ENCODE data around the gene EIF4A2. TPM values are rescaled to one million over a fixed set of nuclear protein-coding genes. Genes with fewer than 3 reads are reported as not detected.

EIF4A2 gene
- total RNA-seq, 1 donor from 2014 or later = 364 TPM

GRCh38 chr3:186828340-186828739 is 45.0 kb downstream of the EIF4A2 start:
- Mint-ChIP-seq H3K27ac (ENCODE audit: unreplicated experiment) (no peak overlapping the region), H3K27me3 (ENCODE audit: low read depth) (peaks cover 91% of the 10 kb centered on the region), H3K4me3 (peak overlapping the region; percentile 44), H3K9me3 (no peaks in the 10 kb centered on the region), H3K4me1 (peaks cover 31% of the 10 kb centered on the region), H3K36me3 (ENCODE audit: low read depth) (no peaks in the 10 kb centered on the region)
- no peak for TF ChIP-seq CTCF (conservative IDR thresholded peaks at IDR 0.05)
- DNase-seq (ENCODE audit: low read depth, low spot score) = no peak

- H3K9me3 Mint-ChIP-seq = no peaks in the 10 kb centered on the region
- H3K36me3 Mint-ChIP-seq (ENCODE audit: low read depth) = no peaks in the 10 kb centered on the region
- no peak for DNase-seq (ENCODE audit: low read depth, low spot score)
- H3K4me3 Mint-ChIP-seq = no peak overlapping the region
- H3K4me1 Mint-ChIP-seq = peaks cover 4% of the 10 kb centered on the region
- no peak for TF ChIP-seq CTCF (conservative IDR thresholded peaks at IDR 0.05)
- H3K27ac Mint-ChIP-seq (ENCODE audit: unreplicated experiment) = no peak overlapping the region
- peaks cover 73% of the 10 kb centered on the region for H3K27me3 Mint-ChIP-seq (ENCODE audit: low read depth)
These were observed 48.4 kb downstream of the EIF4A2 start for GRCh38 chr3:186831798-186832197.

- peaks cover 4% of the 10 kb centered on the region for H3K4me1 Mint-ChIP-seq
- TF ChIP-seq CTCF (conservative IDR thresholded peaks at IDR 0.05) = no peak
- H3K9me3 Mint-ChIP-seq = no peaks in the 10 kb centered on the region
- no peaks in the 10 kb centered on the region for H3K36me3 Mint-ChIP-seq (ENCODE audit: low read depth)
- H3K4me3 Mint-ChIP-seq = no peak overlapping the region
- no peak for DNase-seq (ENCODE audit: low read depth, low spot score)
- peaks cover 71% of the 10 kb centered on the region for H3K27me3 Mint-ChIP-seq (ENCODE audit: low read depth)
- no peak overlapping the region for H3K27ac Mint-ChIP-seq (ENCODE audit: unreplicated experiment)
These were observed 48.9 kb downstream of the EIF4A2 start for GRCh38 chr3:186832276-186832675.

Small RNA genes within 50 kb of the gene (microRNA-seq; reads per million reads assigned to microRNA genes)
- gene MIR1248 = 33.2 reads per million, percentile 43 among the genes with 10 or more reads in this experiment

Other genes with a start within 250 kb of the EIF4A2 start
- gene CRYGS, start 239.2 kb upstream of the EIF4A2 start, total RNA-seq = 4.3 and 4.7 TPM in 2 replicates
- gene TBCCD1, start 216.2 kb upstream of the EIF4A2 start, total RNA-seq = 18.7 and 20.1 TPM in 2 replicates
- 48.9 and 53.5 TPM in 2 replicates for gene DNAJB11, start 212.9 kb upstream of the EIF4A2 start, total RNA-seq
- gene AHSG, start 170.5 kb upstream of the EIF4A2 start, total RNA-seq = 0.30 TPM in 1 of 2 replicates, not detected in the other
- not detected in 2 replicates for gene FETUB, start 143.2 kb upstream of the EIF4A2 start, total RNA-seq
- gene HRG, start 117.6 kb upstream of the EIF4A2 start, total RNA-seq = not detected in 2 replicates
- gene KNG1, start 66.2 kb upstream of the EIF4A2 start, total RNA-seq = not detected in 2 replicates
- gene RFC4, start 22.9 kb downstream of the EIF4A2 start, total RNA-seq = 105 and 107 TPM in 2 replicates
- gene ADIPOQ, start 59.1 kb downstream of the EIF4A2 start, total RNA-seq = not detected in 2 replicates
- 32.6 and 35.1 TPM in 2 replicates for gene ST6GAL1, start 146.9 kb downstream of the EIF4A2 start, total RNA-seq